GM18526 (cell line): ENCODE data around the gene RADIL.

Source experiments
- POLR2A ChIP-seq: IDR thresholded peaks from 3 replicates; pipeline ENCODE4 v1.6.1; 2011; ENCODE audit not compliant: insufficient read length; ENCODE audit errors: extremely low read depth

The RADIL gene

DNA sequence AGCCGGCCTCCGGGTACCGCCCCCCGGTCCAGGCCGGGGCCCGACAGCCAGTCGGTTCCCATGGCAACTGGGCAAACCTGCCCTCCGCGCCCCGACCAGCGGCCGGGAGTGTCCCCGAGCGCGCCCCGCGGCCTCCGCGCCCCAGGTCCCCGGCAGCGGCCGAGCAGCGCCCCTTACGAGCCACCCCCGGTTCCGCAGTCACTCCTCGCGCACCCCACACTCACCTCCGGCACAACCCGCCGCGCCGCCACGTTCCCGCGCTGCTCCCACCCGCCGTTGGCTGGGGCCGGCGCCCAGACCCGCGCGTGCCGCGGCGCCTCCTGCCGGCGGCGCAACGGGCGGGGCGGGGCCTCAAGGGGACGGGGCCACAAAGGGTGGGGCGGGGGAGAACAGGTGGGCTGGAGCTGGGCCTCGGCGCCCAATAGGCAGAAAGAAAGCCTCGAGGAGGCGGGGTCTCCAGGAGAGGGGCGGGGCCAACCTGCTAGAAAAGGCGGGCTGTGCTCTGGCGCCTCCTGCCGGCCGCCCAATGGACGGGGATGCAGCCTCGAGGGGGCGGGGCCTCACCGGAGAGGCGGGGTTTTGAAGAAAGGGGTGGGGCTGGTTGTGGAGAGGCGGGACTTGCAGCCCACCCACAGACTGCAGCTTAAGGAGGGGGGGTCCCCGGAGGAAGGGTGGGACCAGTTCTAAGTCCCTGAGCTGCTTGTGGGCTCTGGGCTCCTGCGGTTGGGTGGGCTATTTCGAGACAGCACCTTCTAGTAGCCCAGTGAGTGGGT, at the start of gene RADIL:
Gene RADIL, minus strand, starts transcription at position 345 of the 773 bp plus-strand sequence. CDS start 5,577 bp downstream, outside the sequence.
- TF ChIP-seq POLR2A = no peak

GRCh38 chr7:4931943-4932342, 48.4 kb upstream of the RADIL start:
- no peak for TF ChIP-seq POLR2A

GRCh38 chr7:4929005-4929404, 45.5 kb upstream of the RADIL start:
- no peak for TF ChIP-seq POLR2A

GRCh38 chr7:4928445-4928844, 44.9 kb upstream of the RADIL start:
- no peak for TF ChIP-seq POLR2A

- TF ChIP-seq POLR2A = no peak
Observed at GRCh38 chr7:4919969-4920766, 36.7 kb upstream of the RADIL start.

DNA sequence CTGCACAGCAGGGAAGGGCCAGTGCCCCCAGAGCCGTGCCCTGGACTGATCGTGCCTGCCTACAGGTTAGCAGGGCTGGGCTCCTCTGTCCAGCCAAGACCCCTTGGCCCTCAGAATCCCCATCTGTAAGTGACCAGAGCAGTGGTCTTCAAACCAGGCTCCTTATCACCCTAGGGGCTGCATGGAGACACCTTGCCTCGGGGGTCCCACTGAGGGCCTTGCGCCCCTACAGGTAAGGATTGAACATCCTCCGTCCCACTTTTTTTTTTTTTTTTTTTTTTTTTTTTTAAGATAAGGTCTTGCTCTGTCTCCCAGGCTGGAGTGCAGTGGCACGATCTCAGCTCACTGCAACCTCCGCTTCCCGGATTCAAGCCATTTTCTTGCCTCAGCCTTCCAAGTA, 32.6 kb upstream of the RADIL start:
- no peak for TF ChIP-seq POLR2A

- TF ChIP-seq POLR2A = no peak
Observed at GRCh38 chr7:4911111-4911828, 27.8 kb upstream of the RADIL start.

GRCh38 chr7:4906682-4907081, 23.2 kb upstream of the RADIL start:
- no peak for TF ChIP-seq POLR2A

- no peak for TF ChIP-seq POLR2A
Observed at GRCh38 chr7:4905171-4905570, 21.7 kb upstream of the RADIL start.

DNA sequence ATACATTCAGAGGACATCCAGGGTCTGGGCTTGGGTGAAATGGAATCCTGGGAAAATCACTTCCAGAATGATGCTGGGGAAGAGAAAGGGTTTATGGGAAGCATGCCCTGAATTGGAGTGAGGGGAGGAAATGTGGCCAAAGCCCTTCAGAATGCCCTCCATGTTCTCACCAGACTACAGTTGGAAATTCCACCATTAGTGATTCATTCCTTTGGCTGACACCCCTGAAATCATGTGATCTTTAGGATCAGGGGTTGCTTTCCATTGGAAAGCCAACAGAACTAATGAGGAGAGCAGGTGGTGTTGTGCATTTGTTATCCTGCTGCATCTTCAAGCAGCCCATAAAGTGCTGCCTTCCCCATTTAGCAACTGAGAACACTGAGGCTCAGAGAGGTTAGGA, 20.8 kb upstream of the RADIL start:
- TF ChIP-seq POLR2A = no peak

GRCh38 chr7:4895766-4896165, 12.2 kb upstream of the RADIL start:
- no peak for TF ChIP-seq POLR2A

DNA sequence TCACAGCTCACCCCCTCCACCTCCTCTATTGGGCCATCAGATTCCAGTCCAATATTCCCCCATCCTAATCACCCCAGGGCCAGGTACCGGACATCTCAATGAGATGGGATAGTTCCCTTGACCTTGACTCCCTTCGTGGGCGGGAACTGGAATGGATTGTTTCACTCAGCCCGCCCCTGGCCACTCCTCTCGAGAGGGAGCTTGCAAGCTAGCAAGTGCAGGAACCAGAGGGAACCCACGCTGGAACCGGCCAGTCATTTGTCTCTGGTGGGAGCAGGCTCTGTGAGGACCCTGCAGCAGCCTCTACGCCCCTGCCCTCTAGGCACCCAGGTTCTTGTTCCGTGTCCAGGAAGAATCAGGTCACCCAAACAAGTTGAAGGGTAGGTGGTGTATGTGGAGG, 11.0 kb upstream of the RADIL start:
- TF ChIP-seq POLR2A = no peak

- no peak for TF ChIP-seq POLR2A
Observed at GRCh38 chr7:4893929-4894475, 10.5 kb upstream of the RADIL start.

GRCh38 chr7:4889682-4890081, 6.2 kb upstream of the RADIL start:
- TF ChIP-seq POLR2A = no peak

GRCh38 chr7:4888161-4888560, 4.6 kb upstream of the RADIL start:
- TF ChIP-seq POLR2A = no peak
